ENCODE measurements around the gene SLC35C1.

The SLC35C1 gene

DNA sequence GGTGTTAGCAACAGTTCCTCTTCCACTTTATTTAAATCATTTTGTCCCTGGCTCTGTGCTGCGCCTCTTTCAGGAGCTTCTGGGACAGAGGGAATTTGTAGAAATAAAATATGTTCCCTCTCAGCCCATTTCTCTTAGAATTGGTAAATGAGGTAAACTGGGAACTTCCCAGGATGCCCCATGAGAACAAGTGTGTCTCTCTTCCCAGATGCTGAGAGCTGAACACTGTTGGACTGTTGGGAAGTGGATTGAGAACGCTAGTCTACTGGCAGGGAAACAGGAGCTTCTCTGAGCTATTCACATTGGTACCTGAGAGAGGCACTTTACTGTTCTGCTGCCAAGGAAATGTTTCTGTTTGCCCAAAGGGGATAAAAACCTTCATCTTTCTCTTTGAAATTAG lies 46.3 kb downstream of the SLC35C1 start:
- intact Hi-C loops (cut with micrococcal nuclease), result no loop called here
- Mint-ChIP-seq H3K27ac (no peak overlapping the region), H3K9me3 (no peaks in the 10 kb centered on the region), H3K4me1 (ENCODE audit: low read depth) (peaks cover 57% of the 10 kb centered on the region), H3K4me3 (no peak overlapping the region), H3K27me3 (no peaks in the 10 kb centered on the region), H3K36me3 (ENCODE audit: low read depth) (peaks cover 16% of the 10 kb centered on the region)

DNA sequence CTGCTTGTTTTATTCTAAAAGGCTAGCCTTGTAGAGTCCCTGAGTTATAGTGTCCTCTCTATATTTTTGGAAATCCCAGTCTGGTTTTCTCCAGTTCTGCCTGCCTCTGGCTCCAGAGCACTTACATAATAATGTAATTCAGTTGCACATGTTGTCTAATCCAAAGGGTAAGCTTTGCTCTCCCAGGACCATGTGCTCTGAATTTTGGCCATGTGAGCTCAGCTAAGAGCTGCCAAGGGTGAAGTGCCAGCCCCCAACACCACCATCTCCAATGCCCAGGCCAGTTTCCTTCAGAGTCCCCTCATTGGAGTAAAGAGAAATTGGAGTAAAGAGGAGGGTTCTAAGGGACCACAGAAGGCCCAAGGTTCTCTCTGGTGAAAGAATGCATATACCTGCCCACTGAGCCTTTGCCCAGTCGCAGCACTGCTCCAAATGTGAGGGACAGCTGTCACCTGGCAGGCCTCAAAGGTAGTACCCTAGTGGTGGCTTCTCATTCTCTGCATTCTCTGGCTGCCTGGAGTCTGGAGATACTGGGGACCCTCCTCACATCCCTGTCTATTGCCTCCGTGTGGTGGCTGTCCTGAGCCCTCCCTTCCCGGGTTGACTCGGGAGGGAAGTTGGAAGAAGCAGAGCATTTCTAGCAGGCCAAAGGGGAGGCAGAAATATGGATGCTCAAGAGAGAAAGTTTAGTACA lies 47.2 kb downstream of the SLC35C1 start:
- H3K27me3 Mint-ChIP-seq, result no peaks in the 10 kb centered on the region
- peaks cover 25% of the 10 kb centered on the region for H3K36me3 Mint-ChIP-seq (ENCODE audit: low read depth)
- intact Hi-C loops (cut with micrococcal nuclease), result no loop called here
- H3K9me3 Mint-ChIP-seq, result no peaks in the 10 kb centered on the region
- no peak overlapping the region for H3K27ac Mint-ChIP-seq
- H3K4me1 Mint-ChIP-seq (ENCODE audit: low read depth), result peaks cover 57% of the 10 kb centered on the region
- H3K4me3 Mint-ChIP-seq, result no peak overlapping the region

DNA sequence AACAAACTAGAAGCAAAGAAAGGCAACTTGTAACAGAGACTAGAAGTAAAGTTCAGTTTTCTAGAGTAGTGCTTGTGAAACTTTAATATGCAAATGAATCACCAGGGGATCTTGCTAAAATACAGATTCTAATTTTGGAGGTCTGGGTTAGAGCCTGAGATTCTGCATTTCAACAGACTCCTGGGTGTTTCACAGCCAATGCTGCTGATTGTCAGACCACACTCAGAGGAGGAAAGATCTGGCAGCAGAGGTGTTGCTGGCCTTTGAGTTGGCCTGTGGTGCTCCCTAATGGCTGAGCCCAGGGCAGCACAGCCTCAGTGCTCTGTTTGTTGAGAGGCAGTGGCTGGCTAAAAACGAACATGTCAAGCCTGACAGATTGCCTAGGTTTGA lies 47.8 kb downstream of the SLC35C1 start:
- Mint-ChIP-seq H3K4me3 (no peak overlapping the region), H3K4me1 (ENCODE audit: low read depth) (peaks cover 62% of the 10 kb centered on the region), H3K27me3 (no peaks in the 10 kb centered on the region), H3K36me3 (ENCODE audit: low read depth) (peaks cover 25% of the 10 kb centered on the region), H3K9me3 (no peaks in the 10 kb centered on the region), H3K27ac (no peak overlapping the region)
- intact Hi-C loops (cut with micrococcal nuclease), result no loop called here

DNA sequence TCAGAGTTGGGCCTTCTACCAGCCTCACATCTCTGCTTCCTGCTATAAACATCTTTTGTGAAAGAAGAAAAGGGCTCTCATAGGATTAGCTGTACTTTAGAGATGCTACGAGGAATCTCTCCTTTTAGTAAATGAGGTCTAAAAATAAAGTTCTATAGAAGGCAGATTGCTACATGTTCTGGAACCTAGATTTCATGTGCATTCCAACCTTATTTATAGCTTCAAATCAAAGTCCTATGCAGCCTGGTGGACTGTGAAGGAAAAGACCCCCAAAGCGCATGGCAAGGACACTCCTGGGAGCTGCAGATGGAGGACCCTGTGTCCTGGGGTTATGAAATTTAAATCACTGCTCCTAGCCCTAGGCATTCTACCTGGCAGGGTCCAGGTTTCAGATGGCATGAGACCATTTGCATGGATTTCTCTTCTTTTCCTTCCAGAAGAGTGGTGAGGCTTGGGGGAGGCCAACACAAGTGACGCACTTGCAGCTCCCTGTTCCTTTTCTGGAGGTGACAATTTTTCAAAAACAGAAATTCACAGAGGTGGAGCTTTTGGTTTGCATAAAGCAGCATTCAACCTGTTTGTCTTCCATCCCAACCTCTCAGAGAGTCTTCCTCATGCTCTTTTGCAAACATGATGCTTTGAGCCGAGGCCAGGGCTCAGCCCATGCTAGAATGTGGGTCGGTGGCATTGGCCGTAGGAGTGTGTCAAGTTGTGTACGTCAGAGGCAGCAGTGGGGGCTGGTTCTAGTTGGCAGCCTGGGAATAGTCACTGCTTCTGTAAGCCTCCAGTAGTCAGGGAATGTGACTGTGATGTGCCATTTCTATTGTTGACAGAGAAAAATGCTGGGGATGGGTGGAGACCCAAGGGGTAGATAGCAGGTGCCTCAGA lies 48.6 kb downstream of the SLC35C1 start:
- Mint-ChIP-seq H3K27ac (no peak overlapping the region), H3K4me3 (no peak overlapping the region), H3K4me1 (ENCODE audit: low read depth) (peaks cover 65% of the 10 kb centered on the region), H3K9me3 (no peaks in the 10 kb centered on the region), H3K36me3 (ENCODE audit: low read depth) (peaks cover 28% of the 10 kb centered on the region), H3K27me3 (no peaks in the 10 kb centered on the region)
- intact Hi-C loops (cut with micrococcal nuclease), result no loop called here

DNA sequence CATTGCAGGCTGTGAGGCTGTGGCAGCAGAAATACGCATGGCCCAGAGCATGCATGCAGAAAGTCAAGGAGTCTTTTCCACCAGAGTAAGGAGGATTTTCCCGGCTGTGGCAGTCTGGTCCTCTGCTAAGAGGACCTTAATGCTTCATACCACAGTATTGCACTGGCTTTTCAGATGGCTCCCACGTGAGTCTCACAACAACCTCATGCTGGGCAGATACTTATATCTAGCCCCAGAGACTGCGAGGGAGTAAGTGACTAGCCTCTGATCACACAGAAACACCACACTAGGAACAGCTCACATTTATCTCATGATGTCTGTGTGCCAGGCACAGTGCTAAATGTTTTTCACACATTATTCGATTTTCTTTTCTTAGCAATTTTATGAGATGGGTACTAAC lies 50.4 kb downstream of the SLC35C1 start:
- Mint-ChIP-seq H3K27me3 (no peaks in the 10 kb centered on the region), H3K4me3 (no peak overlapping the region), H3K4me1 (ENCODE audit: low read depth) (peaks cover 58% of the 10 kb centered on the region), H3K36me3 (ENCODE audit: low read depth) (peaks cover 46% of the 10 kb centered on the region), H3K9me3 (no peaks in the 10 kb centered on the region), H3K27ac (peak overlapping the region; percentile 91)
- intact Hi-C loops (cut with micrococcal nuclease), result no loop called here

DNA sequence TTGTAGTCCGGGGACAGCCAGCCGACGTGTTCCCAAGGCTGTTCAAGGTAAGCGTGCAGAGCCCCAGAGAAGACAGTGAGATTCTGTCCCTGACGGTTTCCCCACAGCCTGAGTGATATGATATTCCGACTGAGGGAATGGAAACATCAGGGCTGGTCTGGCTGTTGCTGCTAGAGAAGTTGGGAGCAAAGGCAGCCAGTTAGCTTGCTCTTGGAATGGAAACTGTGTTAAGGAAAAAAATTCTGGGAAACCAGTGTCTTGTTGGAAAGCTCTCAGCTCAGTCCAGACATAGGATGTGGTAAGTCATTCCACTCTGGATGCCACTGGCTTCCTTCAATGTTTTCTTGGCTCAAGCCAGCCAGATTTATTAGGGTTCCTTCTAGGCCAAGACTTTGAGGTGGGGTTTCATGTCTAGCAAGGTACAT lies 51.1 kb downstream of the SLC35C1 start:
- Mint-ChIP-seq H3K4me3 (no peak overlapping the region), H3K27ac (peak overlapping the region; percentile 91), H3K9me3 (no peaks in the 10 kb centered on the region), H3K36me3 (ENCODE audit: low read depth) (peaks cover 53% of the 10 kb centered on the region), H3K27me3 (no peaks in the 10 kb centered on the region), H3K4me1 (ENCODE audit: low read depth) (peaks cover 50% of the 10 kb centered on the region)
- intact Hi-C loops (cut with micrococcal nuclease), result no loop called here

DNA sequence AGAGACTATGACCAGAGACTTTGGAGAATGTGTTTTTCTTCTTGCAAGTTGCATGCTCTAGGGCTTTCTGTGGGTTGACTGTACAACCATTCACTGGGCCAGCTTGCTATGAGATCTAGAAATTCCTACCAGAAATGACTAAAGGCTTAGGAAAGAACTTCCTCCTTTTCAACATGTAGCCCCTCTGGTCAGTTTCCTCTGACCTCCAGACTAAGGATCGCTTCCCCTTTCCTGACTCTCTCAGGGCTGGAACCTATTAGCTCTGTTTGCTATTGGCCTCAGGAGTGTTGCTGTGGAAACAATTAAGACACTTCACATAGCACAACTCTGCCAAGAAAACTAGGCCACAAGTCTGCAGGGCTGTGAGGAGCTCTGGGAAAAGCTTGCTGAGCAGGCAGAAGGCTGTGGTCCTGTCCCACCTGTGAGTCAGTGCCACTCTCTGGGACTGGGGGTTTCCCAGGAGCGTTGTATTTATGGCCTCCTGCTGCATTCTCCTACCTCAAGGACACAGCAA lies 53.1 kb downstream of the SLC35C1 start:
- Mint-ChIP-seq H3K27ac (peak overlapping the region; percentile 91), H3K9me3 (no peaks in the 10 kb centered on the region), H3K27me3 (no peaks in the 10 kb centered on the region), H3K4me3 (peak overlapping the region; percentile 22), H3K4me1 (ENCODE audit: low read depth) (peaks cover 39% of the 10 kb centered on the region), H3K36me3 (ENCODE audit: low read depth) (peaks cover 73% of the 10 kb centered on the region)
- intact Hi-C loops (cut with micrococcal nuclease), result loop anchor here (1.0 kb wide), 1 partner anchor 11 kb away; the partner anchor contains the start of gene CRY2

DNA sequence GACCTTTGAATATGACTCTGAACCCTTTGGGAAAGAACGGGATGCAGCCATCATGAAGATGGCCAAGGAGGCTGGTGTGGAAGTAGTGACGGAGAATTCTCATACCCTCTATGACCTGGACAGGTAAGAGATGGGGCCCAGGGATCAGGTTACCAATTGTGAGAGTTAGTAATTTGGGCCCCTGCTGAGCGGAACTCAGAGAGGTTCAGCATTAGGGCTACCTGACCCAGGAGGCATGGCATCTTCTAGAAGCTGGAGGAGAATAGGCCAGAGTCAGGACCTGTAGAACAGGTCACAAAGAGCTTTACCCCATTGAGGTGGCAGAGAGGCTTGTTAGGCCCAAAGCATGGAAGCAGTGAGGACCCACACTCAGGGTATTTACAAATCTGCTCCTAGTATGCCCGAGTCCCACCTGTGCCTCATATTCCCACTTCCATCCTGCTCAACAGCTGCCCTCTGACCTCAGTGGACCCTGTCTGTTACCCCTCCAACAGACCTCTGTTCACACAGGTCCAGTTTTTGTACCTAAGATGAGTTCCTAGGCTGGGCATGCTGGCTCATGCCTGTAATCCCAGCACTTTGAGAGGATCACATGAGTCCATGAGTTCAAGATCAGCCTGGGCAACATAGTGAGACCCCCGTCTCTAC lies 53.9 kb downstream of the SLC35C1 start:
- peaks cover 81% of the 10 kb centered on the region for H3K36me3 Mint-ChIP-seq (ENCODE audit: low read depth)
- no peaks in the 10 kb centered on the region for H3K27me3 Mint-ChIP-seq
- peak overlapping the region; percentile 91 for H3K27ac Mint-ChIP-seq
- no peaks in the 10 kb centered on the region for H3K9me3 Mint-ChIP-seq
- H3K4me3 Mint-ChIP-seq, result peak overlapping the region; percentile 22
- intact Hi-C loops (cut with micrococcal nuclease), result loop anchor here (1.0 kb wide), 1 partner anchor 12 kb away; the partner anchor contains the start of gene CRY2
- peaks cover 39% of the 10 kb centered on the region for H3K4me1 Mint-ChIP-seq (ENCODE audit: low read depth)

DNA sequence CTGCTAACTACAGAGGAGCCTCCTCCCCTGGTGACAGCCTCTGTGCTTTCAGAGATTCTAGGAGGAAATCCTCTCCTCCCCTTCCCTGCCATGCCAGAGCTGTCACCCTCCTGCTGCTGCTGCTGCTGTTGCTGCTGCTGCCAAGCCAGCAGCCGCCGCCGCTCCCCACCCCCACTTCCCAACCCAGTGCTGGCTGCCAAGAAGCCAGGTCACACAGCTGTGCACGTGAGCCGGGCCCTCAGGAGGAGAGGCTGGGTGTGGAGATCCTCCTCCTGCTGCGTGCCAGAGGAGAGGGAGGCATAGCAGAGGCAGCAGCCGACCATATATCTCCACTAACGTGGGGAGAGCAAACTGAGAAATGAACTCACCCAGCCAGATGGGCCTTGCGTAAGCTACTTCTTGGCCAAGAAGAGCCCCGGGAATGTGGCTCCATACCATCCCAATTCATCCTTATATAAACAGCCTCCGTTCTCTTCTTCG lies 54.8 kb downstream of the SLC35C1 start:
- H3K27ac Mint-ChIP-seq, result no peak overlapping the region

DNA sequence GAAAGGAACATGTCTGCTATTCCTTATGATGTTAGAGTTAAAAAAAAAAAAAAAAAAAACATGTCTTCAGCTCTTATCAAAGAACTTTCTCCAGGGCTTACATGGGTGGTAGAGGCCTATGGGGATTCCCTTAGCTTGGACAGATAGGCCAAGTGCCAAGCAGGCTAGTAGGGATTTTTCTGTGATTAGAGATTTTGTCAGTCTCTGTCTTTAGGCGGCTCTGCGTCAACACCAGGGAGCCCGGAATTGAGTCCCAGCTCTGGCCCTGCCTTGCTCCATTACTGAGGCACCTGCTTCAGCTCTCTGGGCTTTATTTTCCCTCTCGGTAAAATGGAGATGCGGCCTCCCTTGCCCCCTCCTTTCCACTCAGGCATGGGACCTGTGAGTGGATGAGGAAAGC lies 55.4 kb downstream of the SLC35C1 start:
- Mint-ChIP-seq H3K4me1 (ENCODE audit: low read depth) (peaks cover 39% of the 10 kb centered on the region), H3K27ac (no peak overlapping the region), H3K36me3 (ENCODE audit: low read depth) (peaks cover 93% of the 10 kb centered on the region), H3K27me3 (no peaks in the 10 kb centered on the region), H3K9me3 (no peaks in the 10 kb centered on the region), H3K4me3 (no peak overlapping the region)
- intact Hi-C loops (cut with micrococcal nuclease), result no loop called here

More for the DNA sequence above, 54.8 kb downstream of the SLC35C1 start:
- no peak overlapping the region for H3K4me3 Mint-ChIP-seq
- intact Hi-C loops (cut with micrococcal nuclease), result no loop called here
- H3K27me3 Mint-ChIP-seq, result no peaks in the 10 kb centered on the region
- peaks cover 88% of the 10 kb centered on the region for H3K36me3 Mint-ChIP-seq (ENCODE audit: low read depth)
- H3K4me1 Mint-ChIP-seq (ENCODE audit: low read depth), result peaks cover 39% of the 10 kb centered on the region
- H3K9me3 Mint-ChIP-seq, result no peaks in the 10 kb centered on the region

DNA sequence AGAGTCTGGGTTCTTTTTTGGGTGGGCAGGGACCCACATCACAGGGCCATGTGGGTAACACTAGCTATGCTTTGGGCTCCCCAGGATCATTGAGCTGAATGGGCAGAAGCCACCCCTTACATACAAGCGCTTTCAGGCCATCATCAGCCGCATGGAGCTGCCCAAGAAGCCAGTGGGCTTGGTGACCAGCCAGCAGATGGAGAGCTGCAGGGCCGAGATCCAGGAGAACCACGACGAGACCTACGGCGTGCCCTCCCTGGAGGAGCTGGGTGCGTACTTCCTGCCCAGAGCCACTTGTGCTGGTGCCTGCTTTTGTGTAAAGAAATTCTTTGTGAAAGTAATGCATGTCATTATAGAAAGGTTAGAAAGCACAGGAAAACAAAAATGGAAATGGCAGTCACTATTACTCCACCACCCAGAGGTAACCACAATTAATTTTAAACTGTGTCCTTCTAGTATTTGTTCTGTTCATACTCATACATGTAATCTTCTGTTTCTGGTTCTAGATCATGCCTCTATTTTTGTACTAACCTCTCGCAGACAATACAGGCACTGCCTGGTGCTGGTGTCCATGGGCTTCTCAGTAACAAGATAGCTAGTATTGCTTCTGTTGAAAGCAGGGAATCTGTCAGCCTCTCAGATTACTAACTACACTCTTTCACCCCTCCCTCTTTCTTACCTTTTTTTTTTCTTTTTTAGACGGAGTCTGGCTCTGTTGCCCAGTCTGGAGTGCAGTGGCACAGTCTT lies 56.0 kb downstream of the SLC35C1 start:
- Mint-ChIP-seq H3K36me3 (ENCODE audit: low read depth) (peaks cover 93% of the 10 kb centered on the region), H3K4me3 (no peak overlapping the region), H3K4me1 (ENCODE audit: low read depth) (peaks cover 33% of the 10 kb centered on the region), H3K27me3 (no peaks in the 10 kb centered on the region), H3K9me3 (no peaks in the 10 kb centered on the region), H3K27ac (no peak overlapping the region)
- intact Hi-C loops (cut with micrococcal nuclease), result no loop called here

Data from dendritic cell treated with granulocyte-macrophage colony-stimulating factor and Interleukin-4, amounts not matched to agents 40 ng/mL and 50 ng/mL, for 4 days (primary cell).